ENCODE data around the gene FIBP.
"Not testable (repeated sequence)": the region's sequence is repeated elsewhere in the genome, so short reads cannot be mapped to it uniquely, and the experiment has no call there.

FIBP gene

GRCh38 chr11:65851083-65851579 lies 37.1 kb downstream of the FIBP start:
- peak; percentile 62 for TF ChIP-seq CTCF (conservative IDR thresholded peaks at IDR 0.05; ENCODE audit: low read depth, low read length)
- H3K4me3 ChIP-seq (ENCODE audit: low read length): no peak overlapping the region
- no peak for DNase-seq (ENCODE audit: low read depth)

GRCh38 chr11:65850217-65851082 lies 37.8 kb downstream of the FIBP start:
- DNase-seq (ENCODE audit: low read depth): no peak
- no peak for TF ChIP-seq CTCF (conservative IDR thresholded peaks at IDR 0.05; ENCODE audit: low read depth, low read length)
- H3K4me3 ChIP-seq (ENCODE audit: low read length): no peak overlapping the region

GRCh38 chr11:65849771-65850216 lies 38.5 kb downstream of the FIBP start:
- no peak for DNase-seq (ENCODE audit: low read depth)
- no peak for TF ChIP-seq CTCF (conservative IDR thresholded peaks at IDR 0.05; ENCODE audit: low read depth, low read length)
- no peak overlapping the region for H3K4me3 ChIP-seq (ENCODE audit: low read length)

- no peak for DNase-seq (ENCODE audit: low read depth)
- TF ChIP-seq CTCF (conservative IDR thresholded peaks at IDR 0.05; ENCODE audit: low read depth, low read length): no peak
Measured at GRCh38 chr11:65849366-65849765, 38.9 kb downstream of the FIBP start.

GRCh38 chr11:65848693-65849092 lies 39.6 kb downstream of the FIBP start:
- not testable (repeated sequence) for DNase-seq (ENCODE audit: low read depth); H3K4me3 ChIP-seq (ENCODE audit: low read length)

More at GRCh38 chr11:65849366-65849765, 38.9 kb downstream of the FIBP start:
- no peak overlapping the region for H3K4me3 ChIP-seq (ENCODE audit: low read length)

- no peak overlapping the region for H3K4me3 ChIP-seq (ENCODE audit: low read length)
- TF ChIP-seq CTCF (conservative IDR thresholded peaks at IDR 0.05; ENCODE audit: low read depth, low read length): no peak
- no peak for DNase-seq (ENCODE audit: low read depth)
Measured at GRCh38 chr11:65847746-65848145, 40.5 kb downstream of the FIBP start.

- H3K4me3 ChIP-seq (ENCODE audit: low read length): no peak overlapping the region
- TF ChIP-seq CTCF (conservative IDR thresholded peaks at IDR 0.05; ENCODE audit: low read depth, low read length): no peak
- no peak for DNase-seq (ENCODE audit: low read depth)
Measured at GRCh38 chr11:65844231-65844872, 43.9 kb downstream of the FIBP start.
